Natural killer cell treated with Interleukin-12 subunit alpha and Interleukin-12 subunit beta and Interleukin-15 and Interleukin-18, amount 100 ng/mL, for 72 hours (primary cell): ENCODE measurements around the gene MUC2. TPM values are rescaled to one million over a fixed set of nuclear protein-coding genes. Genes with fewer than 3 reads are reported as not detected.

Experiments used
- ATAC-seq, 2 donors: fragments of 150-1000 bp; cut with Tn5 transposase in 1 of 2; sonication (Bioruptor Pico), chemical (Tn5 transposase) in 1 of 2; 2 replicates each; pipeline ENCODE4 v1.10.0; 2021
- DNase-seq: peaks from one replicate; pipeline ENCODE4 v3.0.0; 2022; ENCODE audit warnings: low spot score
- H3K27ac Mint-ChIP-seq, 2 donors: 1 replicate in 1 of 2; 2 replicates in 1 of 2; pipeline ENCODE4 v1.8.0; 2022; ENCODE audit warnings: mixed read lengths in 2 of 2, mild to moderate bottlenecking in 1 of 2, moderate library complexity in 1 of 2
- H3K27me3 Mint-ChIP-seq, 2 donors: 1 replicate in 1 of 2; 2 replicates in 1 of 2; pipeline ENCODE4 v1.8.0; 2022; ENCODE audit warnings: mixed read lengths in 2 of 2
- H3K36me3 Mint-ChIP-seq: one replicate; pipeline ENCODE4 v1.8.0; 2022; ENCODE audit warnings: mixed read lengths
- H3K4me1 Mint-ChIP-seq, 2 donors: 1 replicate in 1 of 2; 2 replicates in 1 of 2; pipeline ENCODE4 v1.8.0; 2022; ENCODE audit warnings: low read depth in 2 of 2, mixed read lengths in 2 of 2, mild to moderate bottlenecking in 1 of 2
- H3K4me3 Mint-ChIP-seq: one replicate; pipeline ENCODE4 v1.8.0; 2022; ENCODE audit warnings: mixed read lengths
- H3K9me3 Mint-ChIP-seq: 2 replicates; pipeline ENCODE4 v1.8.0; 2022; ENCODE audit warnings: mixed read lengths
- total RNA-seq, 2 donors: library from RNA; stranded (reverse); gene quantifications; one replicate each; pipeline ENCODE4 v1.2.3, GENCODE V29; 2022

MUC2 gene
- total RNA-seq, 2 donors from 2014 or later, result not detected

GRCh38 chr11:1077417-1078119 lies 2.9 kb downstream of the MUC2 start:
- Mint-ChIP-seq H3K27ac (no peak overlapping the region), H3K36me3 (no peaks in the 10 kb centered on the region), H3K27me3 (peaks cover 0 to 3% of the 10 kb centered on the region in 2 donors), H3K4me3 (no peak overlapping the region), H3K9me3 (no peaks in the 10 kb centered on the region), H3K4me1 (no peaks in the 10 kb centered on the region)
- ATAC-seq, result no peak
- peak; percentile 40 for DNase-seq

- no peak overlapping the region for H3K27ac Mint-ChIP-seq
- H3K4me3 Mint-ChIP-seq, result no peak overlapping the region
- H3K4me1 Mint-ChIP-seq, result no peaks in the 10 kb centered on the region
- DNase-seq (peak; percentile 59), ATAC-seq (no peak)
- peaks cover 0 to 3% of the 10 kb centered on the region in 2 donors for H3K27me3 Mint-ChIP-seq
- no peaks in the 10 kb centered on the region for H3K36me3 Mint-ChIP-seq
- H3K9me3 Mint-ChIP-seq, result no peaks in the 10 kb centered on the region
Observed at GRCh38 chr11:1078191-1078601, 3.5 kb downstream of the MUC2 start.

- ATAC-seq (peak in 1 of 2 donors; percentile 5), DNase-seq (peak; percentile 59)
- Mint-ChIP-seq H3K4me3 (no peak overlapping the region), H3K4me1 (no peaks in the 10 kb centered on the region), H3K27ac (no peak overlapping the region), H3K36me3 (no peaks in the 10 kb centered on the region), H3K9me3 (no peaks in the 10 kb centered on the region), H3K27me3 (no peaks in the 10 kb centered on the region)
Observed at GRCh38 chr11:1081601-1082311, 7.1 kb downstream of the MUC2 start.

GRCh38 chr11:1082346-1082727 lies 7.7 kb downstream of the MUC2 start:
- H3K4me1 Mint-ChIP-seq, result no peaks in the 10 kb centered on the region
- no peak overlapping the region for H3K4me3 Mint-ChIP-seq

GRCh38 chr11:1082728-1083620 lies 8.3 kb downstream of the MUC2 start:
- Mint-ChIP-seq H3K27ac (no peak overlapping the region), H3K27me3 (no peaks in the 10 kb centered on the region), H3K4me1 (no peaks in the 10 kb centered on the region), H3K9me3 (no peaks in the 10 kb centered on the region), H3K4me3 (no peak overlapping the region), H3K36me3 (no peaks in the 10 kb centered on the region)
- ATAC-seq (peak in 1 of 2 donors; percentile 25), DNase-seq (peak; percentile 51)

More at GRCh38 chr11:1082346-1082727, 7.7 kb downstream of the MUC2 start:
- Mint-ChIP-seq H3K9me3 (no peaks in the 10 kb centered on the region), H3K36me3 (no peaks in the 10 kb centered on the region), H3K27me3 (no peaks in the 10 kb centered on the region), H3K27ac (no peak overlapping the region)
- DNase-seq (peak; percentile 60), ATAC-seq (peak; percentile 38 to 41)

- Mint-ChIP-seq H3K27ac (no peak overlapping the region), H3K36me3 (no peaks in the 10 kb centered on the region), H3K4me3 (no peak overlapping the region), H3K4me1 (no peaks in the 10 kb centered on the region), H3K9me3 (no peaks in the 10 kb centered on the region), H3K27me3 (no peaks in the 10 kb centered on the region)
- DNase-seq (peak; percentile 51), ATAC-seq (peak in 1 of 2 donors; percentile 3)
Observed at GRCh38 chr11:1083621-1084551, 9.2 kb downstream of the MUC2 start.

GRCh38 chr11:1084561-1085439 lies 10.1 kb downstream of the MUC2 start:
- DNase-seq (peak; percentile 51), ATAC-seq (no peak)
- Mint-ChIP-seq H3K9me3 (no peaks in the 10 kb centered on the region), H3K27ac (no peak overlapping the region), H3K4me3 (no peak overlapping the region), H3K4me1 (no peaks in the 10 kb centered on the region), H3K27me3 (no peaks in the 10 kb centered on the region), H3K36me3 (no peaks in the 10 kb centered on the region)

- Mint-ChIP-seq H3K9me3 (no peaks in the 10 kb centered on the region), H3K4me1 (no peaks in the 10 kb centered on the region), H3K36me3 (no peaks in the 10 kb centered on the region), H3K27me3 (no peaks in the 10 kb centered on the region), H3K27ac (no peak overlapping the region), H3K4me3 (no peak overlapping the region)
- DNase-seq, result peak; percentile 58
- ATAC-seq, result no peak
Observed at GRCh38 chr11:1085440-1086170, 10.9 kb downstream of the MUC2 start.

GRCh38 chr11:1086171-1087102 lies 11.8 kb downstream of the MUC2 start:
- H3K4me1 Mint-ChIP-seq, result peaks cover under 1 to 2% of the 10 kb centered on the region in 2 donors
- H3K27ac Mint-ChIP-seq, result no peak overlapping the region
- no peaks in the 10 kb centered on the region for H3K27me3 Mint-ChIP-seq
- no peaks in the 10 kb centered on the region for H3K36me3 Mint-ChIP-seq
- ATAC-seq (no peak), DNase-seq (peak; percentile 53)
- peaks cover 5% of the 10 kb centered on the region for H3K9me3 Mint-ChIP-seq
- no peak overlapping the region for H3K4me3 Mint-ChIP-seq

- no peak for ATAC-seq
- Mint-ChIP-seq H3K4me1 (peaks cover 4 to 5% of the 10 kb centered on the region in 2 donors), H3K27ac (no peak overlapping the region), H3K27me3 (no peaks in the 10 kb centered on the region), H3K36me3 (no peaks in the 10 kb centered on the region), H3K4me3 (no peak overlapping the region), H3K9me3 (peaks cover 8% of the 10 kb centered on the region)
- DNase-seq, result peak; percentile 58
Observed at GRCh38 chr11:1087279-1087960, 12.7 kb downstream of the MUC2 start.
